OCI-LY3 (cell line): Measurements from ENCODE around the gene PRL.

Experiments
- EZH2phosphoT487 ChIP-seq: fragments of 200-600 bp; shearing (Covaris generic); IDR thresholded peaks from 2 replicates; pipeline ENCODE4 v1.6.1; 2018; ENCODE audit warnings: antibody characterized with exemption, mixed run types, low read depth
- TF ChIP-seq, protein P1 (sequence below): fragments of 200-600, 300-600 bp; sonication (generic); IDR thresholded peaks from 2 replicates; pipeline ENCODE4 v1.5.1; 2014; ENCODE audit warnings: antibody characterized with exemption, low read length, low read depth

DNA sequence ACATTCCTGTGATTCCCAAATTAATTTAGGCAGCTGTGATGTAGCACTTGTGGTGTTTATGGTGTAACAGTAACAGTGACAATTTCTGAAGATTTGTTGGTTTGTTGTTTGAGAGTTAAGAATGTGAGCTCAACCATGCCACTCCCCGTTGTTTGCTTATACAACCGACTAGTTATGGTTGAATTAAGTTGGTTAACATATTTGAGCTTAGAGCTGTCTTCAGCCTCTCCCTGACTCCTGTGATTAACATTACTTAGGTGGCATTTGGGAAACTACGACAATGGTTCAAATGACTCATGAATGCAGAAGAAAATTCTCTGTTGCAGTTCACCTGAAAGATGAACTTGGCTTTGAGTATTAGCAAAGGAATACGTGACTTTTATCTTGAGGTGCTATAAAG is 35.9 kb upstream of the PRL start:
- TF ChIP-seq, protein P1, sequence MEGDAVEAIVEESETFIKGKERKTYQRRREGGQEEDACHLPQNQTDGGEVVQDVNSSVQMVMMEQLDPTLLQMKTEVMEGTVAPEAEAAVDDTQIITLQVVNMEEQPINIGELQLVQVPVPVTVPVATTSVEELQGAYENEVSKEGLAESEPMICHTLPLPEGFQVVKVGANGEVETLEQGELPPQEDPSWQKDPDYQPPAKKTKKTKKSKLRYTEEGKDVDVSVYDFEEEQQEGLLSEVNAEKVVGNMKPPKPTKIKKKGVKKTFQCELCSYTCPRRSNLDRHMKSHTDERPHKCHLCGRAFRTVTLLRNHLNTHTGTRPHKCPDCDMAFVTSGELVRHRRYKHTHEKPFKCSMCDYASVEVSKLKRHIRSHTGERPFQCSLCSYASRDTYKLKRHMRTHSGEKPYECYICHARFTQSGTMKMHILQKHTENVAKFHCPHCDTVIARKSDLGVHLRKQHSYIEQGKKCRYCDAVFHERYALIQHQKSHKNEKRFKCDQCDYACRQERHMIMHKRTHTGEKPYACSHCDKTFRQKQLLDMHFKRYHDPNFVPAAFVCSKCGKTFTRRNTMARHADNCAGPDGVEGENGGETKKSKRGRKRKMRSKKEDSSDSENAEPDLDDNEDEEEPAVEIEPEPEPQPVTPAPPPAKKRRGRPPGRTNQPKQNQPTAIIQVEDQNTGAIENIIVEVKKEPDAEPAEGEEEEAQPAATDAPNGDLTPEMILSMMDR = no peak
- TF ChIP-seq EZH2phosphoT487 = no peak
